Gastrocnemius medialis (tissue), 4 donors: Measurements from ENCODE around the gene CASKIN1.

ENCODE experiments used
- POLR2A ChIP-seq, 2 donors: fragments of 450-650 bp; IDR thresholded peaks; one replicate each; pipeline ENCODE4 v1.6.1; 2017; ENCODE audit warnings: antibody characterized with exemption in 2 of 2, mild to moderate bottlenecking in 2 of 2, moderate library complexity in 2 of 2
- TF ChIP-seq, protein P1 (sequence below), 5 experiments: fragments of 450-650 bp in 3 of 5; fragments of 200-600 bp in 2 of 5; sonication (generic) in 2 of 5; IDR thresholded peaks in 4 of 5; conservative IDR thresholded peaks in 1 of 5; 1 replicate in 4 of 5; 2 replicates in 1 of 5; pipeline ENCODE4 v1.5.1; 2016 to 2019; ENCODE audit warnings: antibody characterized with exemption in 5 of 5, mild to moderate bottlenecking in 3 of 5, moderate library complexity in 3 of 5

DNA sequence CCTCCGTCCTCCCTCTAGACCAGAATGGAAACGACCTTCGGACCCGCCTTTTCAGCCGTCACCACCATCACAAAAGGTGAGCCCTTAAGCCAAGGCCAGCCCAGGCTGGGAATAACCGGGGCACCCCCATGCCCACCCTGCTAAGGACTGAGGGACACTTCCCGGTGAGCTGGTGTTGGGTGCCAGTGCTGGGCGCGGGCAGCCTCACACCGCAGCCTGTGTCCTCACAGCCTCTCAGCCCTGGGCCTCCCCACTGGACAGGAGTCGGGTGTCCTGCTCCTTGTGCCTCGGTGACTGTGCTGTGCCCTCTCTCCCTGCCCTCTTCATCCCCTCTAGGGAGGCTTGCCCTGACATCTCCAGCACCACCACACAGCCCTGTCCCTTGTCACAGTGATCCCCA, 30.5 kb downstream of the CASKIN1 start:
- TF ChIP-seq, protein P1, sequence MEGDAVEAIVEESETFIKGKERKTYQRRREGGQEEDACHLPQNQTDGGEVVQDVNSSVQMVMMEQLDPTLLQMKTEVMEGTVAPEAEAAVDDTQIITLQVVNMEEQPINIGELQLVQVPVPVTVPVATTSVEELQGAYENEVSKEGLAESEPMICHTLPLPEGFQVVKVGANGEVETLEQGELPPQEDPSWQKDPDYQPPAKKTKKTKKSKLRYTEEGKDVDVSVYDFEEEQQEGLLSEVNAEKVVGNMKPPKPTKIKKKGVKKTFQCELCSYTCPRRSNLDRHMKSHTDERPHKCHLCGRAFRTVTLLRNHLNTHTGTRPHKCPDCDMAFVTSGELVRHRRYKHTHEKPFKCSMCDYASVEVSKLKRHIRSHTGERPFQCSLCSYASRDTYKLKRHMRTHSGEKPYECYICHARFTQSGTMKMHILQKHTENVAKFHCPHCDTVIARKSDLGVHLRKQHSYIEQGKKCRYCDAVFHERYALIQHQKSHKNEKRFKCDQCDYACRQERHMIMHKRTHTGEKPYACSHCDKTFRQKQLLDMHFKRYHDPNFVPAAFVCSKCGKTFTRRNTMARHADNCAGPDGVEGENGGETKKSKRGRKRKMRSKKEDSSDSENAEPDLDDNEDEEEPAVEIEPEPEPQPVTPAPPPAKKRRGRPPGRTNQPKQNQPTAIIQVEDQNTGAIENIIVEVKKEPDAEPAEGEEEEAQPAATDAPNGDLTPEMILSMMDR (IDR thresholded peaks at IDR 0.05 in 4 of 5, conservative IDR thresholded peaks at IDR 0.05 in 1 of 5), result no peak
- no peak for TF ChIP-seq POLR2A (IDR thresholded peaks at IDR 0.05)
